HepG2 (cell line): ENCODE measurements around the gene PIGR. TPM values are rescaled to one million over a fixed set of nuclear protein-coding genes. Genes with fewer than 3 reads are reported as not detected.

ENCODE experiments used
- ATAC-seq: fragments of 200-7000 bp; cut with Tn5 transposase; 3 replicates; pipeline ENCODE4 v1.9.1; 2020; ENCODE audit warnings: mild to moderate bottlenecking, moderate library complexity
- BruUV-seq: library from RNA; stranded (reverse); fragments of 400-500 nt; replicated peaks from 2 replicates; lab custom pipeline; 2021; lab: Mats Ljungman, UMichigan
- CTCF ChIA-PET: fragments of 300-600 bp; formaldehyde crosslinking; extraction: SDS; loops from one replicate; lab custom pipeline; 2021; ENCODE audit warnings: low total read pairs, inconsistent platforms, low intra/inter-chr PET ratio; lab: Yijun Ruan, JAX
- POLR2A ChIA-PET: fragments of 350-600 bp; sonication (Branson Sonifier 250); formaldehyde crosslinking; loops from one replicate; lab custom pipeline; 2020; ENCODE audit warnings: antibody characterized with exemption, inconsistent platforms; lab: Yijun Ruan, JAX
- DNase-seq: peaks from one replicate; pipeline ENCODE4 v3.0.0-alpha.2; 2015; ENCODE audit warnings: low spot score
- FAIRE-seq: peaks from 3 replicates; lab custom pipeline; 2011; peaks lifted over from hg19 to GRCh38; lab: Jason Lieb, UNC
- H2AFZ ChIP-seq: one replicate; pipeline ENCODE4 v1.6.1; 2011; ENCODE audit warnings: low read length, inconsistent platforms
- H3K27ac ChIP-seq: fragments of 300-600 bp; 3 replicates; pipeline ENCODE4 v1.8.0; 2011; ENCODE audit warnings: mixed run types, mild to moderate bottlenecking, mixed read lengths, low read length, inconsistent platforms; ENCODE audit not compliant: insufficient read depth; ENCODE audit errors: extremely low read length
- H3K27me3 ChIP-seq, 2 experiments: fragments of 200-600 bp in 1 of 2; 2 replicates in 1 of 2; 3 replicates in 1 of 2; pipeline versions ENCODE4 v1.6.0 to v1.8.0; 2011; ENCODE audit warnings: low read length in 2 of 2, mild to moderate bottlenecking in 2 of 2, moderate library complexity in 2 of 2, inconsistent platforms in 1 of 2; ENCODE audit not compliant: insufficient read depth in 2 of 2, control insufficient read depth in 1 of 2
- H3K36me3 ChIP-seq, 2 experiments: fragments of 200-600 bp in 1 of 2; replicated peaks in 1 of 2; 2 replicates in 1 of 2; 3 replicates in 1 of 2; pipeline versions ENCODE4 v1.5.1 to v1.8.0; 2011; ENCODE audit warnings: low read length in 2 of 2, inconsistent platforms in 1 of 2; ENCODE audit not compliant: insufficient read depth in 2 of 2, control insufficient read depth in 1 of 2
- H3K4me1 ChIP-seq: 2 replicates; pipeline ENCODE4 v1.5.1; 2012; ENCODE audit warnings: low read length, inconsistent platforms; ENCODE audit not compliant: insufficient read depth
- H3K4me2 ChIP-seq: 2 replicates; pipeline ENCODE4 v1.6.0; 2011; ENCODE audit warnings: low read depth, low read length, inconsistent platforms
- H3K4me3 ChIP-seq, 3 experiments: fragments of 200-600 bp in 1 of 3; sonication (generic), shearing (Covaris generic) in 1 of 3; replicated peaks in 1 of 3; 2 replicates each; pipeline ENCODE4 v1.5.1; 2011 to 2016; ENCODE audit warnings: low read length in 3 of 3, inconsistent platforms in 2 of 3, low read depth in 2 of 3, mild to moderate bottlenecking in 2 of 3, control low read depth in 1 of 3, mixed read lengths in 1 of 3; ENCODE audit not compliant: insufficient read depth in 1 of 3
- H3K79me2 ChIP-seq: one replicate; pipeline ENCODE4 v1.6.1; 2011; ENCODE audit warnings: low read length, inconsistent platforms; ENCODE audit not compliant: insufficient read depth
- H3K9ac ChIP-seq: 2 replicates; pipeline ENCODE4 v1.6.0; 2011; ENCODE audit warnings: mild to moderate bottlenecking, low read depth, low read length, inconsistent platforms; ENCODE audit not compliant: insufficient read depth
- H3K9me3 ChIP-seq: 2 replicates; pipeline ENCODE4 v1.5.1; 2012; ENCODE audit warnings: mild to moderate bottlenecking, low read length
- H4K20me1 ChIP-seq: 2 replicates; pipeline ENCODE4 v1.6.0; 2011; ENCODE audit warnings: inconsistent platforms, mild to moderate bottlenecking, low read length, moderate library complexity; ENCODE audit not compliant: insufficient read depth
- BATF2 ChIP-seq: sonication (generic); formaldehyde crosslinking; IDR thresholded peaks from 2 replicates; pipeline ENCODE4 v1.8.0; 2022; ENCODE audit warnings: mild to moderate bottlenecking, missing genetic modification reagents, moderate library complexity
- DPF2 ChIP-seq: sonication (generic); formaldehyde crosslinking; IDR thresholded peaks from 2 replicates; pipeline ENCODE4 v1.4.0; 2020; ENCODE audit warnings: mild to moderate bottlenecking, low read depth, missing genetic modification reagents, borderline replicate concordance
- GMEB1 ChIP-seq: sonication (generic); formaldehyde crosslinking; IDR thresholded peaks from 2 replicates; pipeline ENCODE4 v1.5.1; 2020; ENCODE audit warnings: missing genetic modification reagents, mild to moderate bottlenecking, borderline replicate concordance
- HOXA3 ChIP-seq: sonication (generic); formaldehyde crosslinking; IDR thresholded peaks from 2 replicates; pipeline ENCODE4 v1.5.0; 2020; ENCODE audit warnings: missing genetic modification reagents
- KDM5A ChIP-seq: fragments of 200-600 bp; sonication (generic); IDR thresholded peaks from 2 replicates; pipeline ENCODE4 v1.7.0; 2018; ENCODE audit warnings: antibody characterized with exemption, mild to moderate bottlenecking, low read length, borderline replicate concordance
- PHB2 ChIP-seq: fragments of 450-650 bp; IDR thresholded peaks from 2 replicates; pipeline ENCODE4 v1.6.1; 2018; ENCODE audit not compliant: partially characterized antibody
- THAP11 ChIP-seq: IDR thresholded peaks from 2 replicates; pipeline ENCODE4 v1.6.1; 2016; ENCODE audit warnings: missing biosample characterization, missing genetic modification reagents
- ZBTB7A ChIP-seq: sonication (generic); formaldehyde crosslinking; IDR thresholded peaks from 2 replicates; pipeline ENCODE4 v1.8.0; 2022; ENCODE audit warnings: mild to moderate bottlenecking, missing genetic modification reagents
- ZBTB8A ChIP-seq: sonication (generic); formaldehyde crosslinking; IDR thresholded peaks from 2 replicates; pipeline ENCODE4 v1.4.0; 2020; ENCODE audit warnings: mild to moderate bottlenecking, low read depth, missing genetic modification reagents, borderline replicate concordance
- ZNF3 ChIP-seq: IDR thresholded peaks from 2 replicates; pipeline ENCODE4 v1.7.0; 2017; ENCODE audit warnings: inconsistent platforms
- ZNF460 ChIP-seq: sonication (generic); formaldehyde crosslinking; IDR thresholded peaks from 2 replicates; pipeline ENCODE4 v1.5.1; 2020; ENCODE audit warnings: missing genetic modification reagents, mild to moderate bottlenecking, borderline replicate concordance
- ZSCAN21 ChIP-seq: sonication (generic); formaldehyde crosslinking; IDR thresholded peaks from 2 replicates; pipeline ENCODE4 v1.8.0; 2022; ENCODE audit warnings: mild to moderate bottlenecking, missing genetic modification reagents, moderate library complexity, borderline replicate concordance
- WGBS: methylation state at CpG from one replicate; pipeline ENCODE4 v1.1.6; 2017; ENCODE audit warnings: low lambda C conversion rate; 5-methylcytosine and 5-hydroxymethylcytosine counted together
- in situ Hi-C: cut with HindIII; loops from 2 replicates; pipeline ENCODE4 v1.10.0; 2017; ENCODE audit warnings: low pct_unique_long_range_greater_than_20kb; ENCODE audit not compliant: extremely low pct_ligation_motif_present
- intact Hi-C: fragments of 100-400 bp; cut with micrococcal nuclease; formaldehyde crosslinking; loops from one replicate; pipeline ENCODE4 v1.10.0; 2022; ENCODE audit not compliant: unreplicated experiment
- polyA plus RNA-seq, 8 experiments: library from polyadenylated mRNA; depleted of rRNA in 3 of 8; stranded (reverse) in 7 of 8; unstranded in 1 of 8; fragments of >200 nt; fragmentation: Illumina TruSeq in 4 of 8; extraction: Trizol in 4 of 8; gene quantifications; 2 replicates each; pipeline versions ENCODE4 v1.2.1 to v1.2.3, GENCODE V29; 2011 to 2016; ENCODE audit warnings: low read depth in 4 of 8, missing spikeins in 1 of 8, mixed read lengths in 1 of 8; ENCODE audit not compliant: insufficient read depth in 1 of 8
- total RNA-seq, 5 experiments: library from RNA; depleted of rRNA; stranded (reverse); fragments of >200 nt; fragmentation: Illumina TruSeq; extraction: Trizol; gene quantifications; 2 replicates each; pipeline ENCODE4 v1.2.3, GENCODE V29; 2016; ENCODE audit warnings: low read depth in 1 of 5
- TF ChIP-seq, protein P1 (sequence below): sonication (generic); formaldehyde crosslinking; IDR thresholded peaks from 2 replicates; pipeline ENCODE4 v1.5.0; 2020; ENCODE audit warnings: missing genetic modification reagents
- TF ChIP-seq, protein P2 (sequence below): sonication (generic); formaldehyde crosslinking; IDR thresholded peaks from 2 replicates; pipeline ENCODE4 v1.5.0; 2020; ENCODE audit warnings: missing genetic modification reagents

The PIGR gene
- total and polyA plus RNA-seq, 2 of the 13 experiments (the other 11 are each of a cell fraction or from before 2014, with no cell fraction given), result not detected

DNA sequence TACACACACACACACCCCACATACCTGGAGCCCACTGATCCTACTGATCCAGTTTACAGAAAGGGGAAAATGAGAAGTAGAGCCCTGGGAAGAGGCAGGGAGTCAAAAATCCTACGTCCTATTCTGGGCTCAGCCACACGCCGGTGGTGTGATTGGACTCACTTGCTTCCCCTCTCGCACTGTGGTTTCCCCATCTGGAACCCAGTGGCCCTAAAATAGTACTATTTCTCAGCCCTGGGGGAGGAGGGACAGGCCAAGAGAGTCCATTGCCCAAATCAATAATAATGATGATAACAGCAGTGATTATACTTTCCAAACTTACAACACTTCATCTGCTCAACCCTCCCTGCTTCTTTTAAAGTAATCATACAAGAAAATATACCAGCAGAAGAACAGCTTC is 2.9 kb upstream of the PIGR start:
- BruUV-seq, result no TSS peak
- intact Hi-C loops (loop anchor here (2.0 kb wide), 1 partner anchor 18 kb away; no protein-coding TSS in a partner anchor), in situ Hi-C loops (no loop called here)
- peaks cover 60% of the 10 kb centered on the region for H3K4me1 ChIP-seq
- DNase-seq (no peak), FAIRE-seq (no peak)
- 70% methylated on average over 4 of the region's 4 CpGs for WGBS
- H3K27ac ChIP-seq, result no peak overlapping the region
- no peaks in the 10 kb centered on the region; a peak in 2 of 5 replicates for H3K27me3 ChIP-seq
- no peak overlapping the region for H2AFZ ChIP-seq
- H3K9me3 ChIP-seq, result 0 out of 2 replicates have a peak, but pooled peaks cover 7% of the 10 kb centered on the region
- no peaks in the 10 kb centered on the region for H3K79me2 ChIP-seq
- H3K9ac ChIP-seq, result no peak overlapping the region
- H3K4me3 ChIP-seq, result no peak overlapping the region
- CTCF ChIA-PET, result no interaction called here
- H3K4me2 ChIP-seq, result no peak overlapping the region
- TF ChIP-seq ZNF3, result no peak
- no peak for TF ChIP-seq BATF2 (CRISPR knock-in tag)
- no peak for TF ChIP-seq THAP11 (CRISPR knock-in tag)
- TF ChIP-seq GMEB1 (CRISPR knock-in tag), result no peak
- TF ChIP-seq, protein P1, sequence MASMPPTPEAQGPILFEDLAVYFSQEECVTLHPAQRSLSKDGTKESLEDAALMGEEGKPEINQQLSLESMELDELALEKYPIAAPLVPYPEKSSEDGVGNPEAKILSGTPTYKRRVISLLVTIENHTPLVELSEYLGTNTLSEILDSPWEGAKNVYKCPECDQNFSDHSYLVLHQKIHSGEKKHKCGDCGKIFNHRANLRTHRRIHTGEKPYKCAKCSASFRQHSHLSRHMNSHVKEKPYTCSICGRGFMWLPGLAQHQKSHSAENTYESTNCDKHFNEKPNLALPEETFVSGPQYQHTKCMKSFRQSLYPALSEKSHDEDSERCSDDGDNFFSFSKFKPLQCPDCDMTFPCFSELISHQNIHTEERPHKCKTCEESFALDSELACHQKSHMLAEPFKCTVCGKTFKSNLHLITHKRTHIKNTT (CRISPR knock-in tag), result no peak
- TF ChIP-seq, protein P2, sequence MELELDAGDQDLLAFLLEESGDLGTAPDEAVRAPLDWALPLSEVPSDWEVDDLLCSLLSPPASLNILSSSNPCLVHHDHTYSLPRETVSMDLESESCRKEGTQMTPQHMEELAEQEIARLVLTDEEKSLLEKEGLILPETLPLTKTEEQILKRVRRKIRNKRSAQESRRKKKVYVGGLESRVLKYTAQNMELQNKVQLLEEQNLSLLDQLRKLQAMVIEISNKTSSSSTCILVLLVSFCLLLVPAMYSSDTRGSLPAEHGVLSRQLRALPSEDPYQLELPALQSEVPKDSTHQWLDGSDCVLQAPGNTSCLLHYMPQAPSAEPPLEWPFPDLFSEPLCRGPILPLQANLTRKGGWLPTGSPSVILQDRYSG (CRISPR knock-in tag), result no peak
- no peak for TF ChIP-seq ZBTB7A
- no peak for TF ChIP-seq PHB2
- no peak for TF ChIP-seq KDM5A
- TF ChIP-seq ZNF460 (CRISPR knock-in tag), result no peak
- TF ChIP-seq DPF2 (CRISPR knock-in tag), result no peak
- TF ChIP-seq ZBTB8A (CRISPR knock-in tag), result no peak
- TF ChIP-seq HOXA3 (CRISPR knock-in tag), result no peak
- TF ChIP-seq ZSCAN21 (CRISPR knock-in tag), result no peak
- TF ChIP-seq, all 625 proteins: peak for 0
- POLR2A ChIA-PET, result no interaction called here
- no peaks in the 10 kb centered on the region for H3K36me3 ChIP-seq
- no peaks in the 10 kb centered on the region for H4K20me1 ChIP-seq
- ATAC-seq, result no peak
